Mucosa of gallbladder (tissue), 1 donor: ENCODE results near the gene CCR9. TPM values are rescaled to one million over a fixed set of nuclear protein-coding genes. Genes with fewer than 3 reads are reported as not detected.
A peak's percentile ranks its signal among the peaks of the same experiment; 100 is the strongest.
"Not testable (repeated sequence)": the region's sequence is repeated elsewhere in the genome, so short reads cannot be mapped to it uniquely, and the experiment has no call there.

ENCODE experiments used
- DNase-seq: peaks from one replicate; pipeline ENCODE4 v3.0.0-alpha.2; 2020; ENCODE audit warnings: low spot score
- total RNA-seq: library from RNA; stranded (reverse); gene quantifications from one replicate; pipeline ENCODE4 v1.2.1, GENCODE V29; 2021
- donor health status: DM: no; HTN: no; CAD: no.

CCR9 gene, protein sequence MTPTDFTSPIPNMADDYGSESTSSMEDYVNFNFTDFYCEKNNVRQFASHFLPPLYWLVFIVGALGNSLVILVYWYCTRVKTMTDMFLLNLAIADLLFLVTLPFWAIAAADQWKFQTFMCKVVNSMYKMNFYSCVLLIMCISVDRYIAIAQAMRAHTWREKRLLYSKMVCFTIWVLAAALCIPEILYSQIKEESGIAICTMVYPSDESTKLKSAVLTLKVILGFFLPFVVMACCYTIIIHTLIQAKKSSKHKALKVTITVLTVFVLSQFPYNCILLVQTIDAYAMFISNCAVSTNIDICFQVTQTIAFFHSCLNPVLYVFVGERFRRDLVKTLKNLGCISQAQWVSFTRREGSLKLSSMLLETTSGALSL
- total RNA-seq = 0.23 TPM

DNA sequence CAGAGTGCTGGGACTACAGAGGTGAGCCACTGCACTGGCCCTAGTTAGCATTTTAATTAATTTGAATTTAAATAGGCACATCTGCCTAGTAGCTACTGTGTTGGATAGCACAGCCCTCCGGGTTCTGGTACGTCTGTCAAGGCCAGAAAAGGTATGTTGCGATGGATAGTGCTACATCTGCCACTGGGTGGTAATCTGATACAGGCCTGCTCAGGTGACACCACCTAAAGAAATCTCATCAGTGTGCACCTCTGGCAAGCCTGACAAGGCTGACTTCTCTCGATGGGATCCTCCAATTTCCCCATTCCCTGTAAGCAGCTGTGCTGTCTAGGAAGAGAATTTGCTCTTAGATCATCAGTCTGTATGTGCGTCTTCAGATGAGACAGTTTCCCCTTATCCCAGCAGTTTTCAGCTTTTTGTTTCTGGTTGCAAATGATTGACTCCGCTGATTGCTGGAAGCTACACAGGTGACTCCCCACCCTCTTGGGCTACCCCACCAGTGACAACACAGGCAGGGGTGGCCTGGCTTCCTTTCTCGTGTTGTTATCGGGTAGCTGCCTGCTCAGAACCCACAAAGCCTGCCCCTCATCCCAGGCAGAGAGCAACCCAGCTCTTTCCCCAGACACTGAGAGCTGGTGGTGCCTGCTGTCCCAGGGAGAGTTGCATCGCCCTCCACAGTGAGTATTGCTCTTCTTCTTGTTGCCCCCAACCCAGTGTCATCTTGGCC is at the start of gene CCR9:
CCR9 (plus strand) TSS at position 565 of the 727 bp plus-strand sequence. CDS start 8,391 bp downstream, outside the sequence.
- no peak for DNase-seq

DNA sequence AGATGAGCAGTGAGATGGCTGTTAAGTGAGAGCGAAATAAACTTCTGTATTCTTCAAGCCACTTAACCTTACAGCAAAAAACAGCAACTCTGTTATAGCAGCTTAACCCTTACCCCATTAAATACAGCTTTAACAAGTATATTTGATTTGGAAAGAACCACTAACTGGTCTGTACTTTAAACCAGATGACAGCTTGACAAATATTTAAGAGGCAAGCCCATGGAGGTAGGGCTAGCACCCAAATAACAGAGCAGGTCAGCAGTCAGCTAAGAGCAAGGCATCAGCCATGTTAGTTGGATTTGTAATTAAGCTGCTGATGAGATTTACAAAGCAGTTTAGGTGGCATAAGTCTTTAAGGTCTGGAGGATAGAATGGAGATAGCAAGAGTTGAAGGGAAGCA is 47.9 kb upstream of the CCR9 start:
- no peak for DNase-seq

DNA sequence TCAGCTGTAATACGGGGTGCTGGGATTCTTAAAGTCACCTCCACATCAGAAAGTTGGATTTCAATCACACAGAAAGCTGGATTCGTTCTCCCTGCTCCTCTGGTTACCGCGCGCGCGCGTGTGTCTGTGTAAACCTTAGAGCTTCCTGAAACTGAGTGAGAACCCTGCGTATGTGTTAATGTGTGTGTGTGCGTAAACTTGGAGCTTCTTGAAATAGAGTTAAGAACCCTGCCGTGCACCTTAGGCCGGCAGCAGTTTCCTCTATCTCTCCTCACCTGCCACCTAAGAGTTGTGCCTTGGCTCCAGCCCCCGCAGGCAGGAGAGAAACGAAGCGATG is 45.0 kb upstream of the CCR9 start:
- no peak for DNase-seq

DNA sequence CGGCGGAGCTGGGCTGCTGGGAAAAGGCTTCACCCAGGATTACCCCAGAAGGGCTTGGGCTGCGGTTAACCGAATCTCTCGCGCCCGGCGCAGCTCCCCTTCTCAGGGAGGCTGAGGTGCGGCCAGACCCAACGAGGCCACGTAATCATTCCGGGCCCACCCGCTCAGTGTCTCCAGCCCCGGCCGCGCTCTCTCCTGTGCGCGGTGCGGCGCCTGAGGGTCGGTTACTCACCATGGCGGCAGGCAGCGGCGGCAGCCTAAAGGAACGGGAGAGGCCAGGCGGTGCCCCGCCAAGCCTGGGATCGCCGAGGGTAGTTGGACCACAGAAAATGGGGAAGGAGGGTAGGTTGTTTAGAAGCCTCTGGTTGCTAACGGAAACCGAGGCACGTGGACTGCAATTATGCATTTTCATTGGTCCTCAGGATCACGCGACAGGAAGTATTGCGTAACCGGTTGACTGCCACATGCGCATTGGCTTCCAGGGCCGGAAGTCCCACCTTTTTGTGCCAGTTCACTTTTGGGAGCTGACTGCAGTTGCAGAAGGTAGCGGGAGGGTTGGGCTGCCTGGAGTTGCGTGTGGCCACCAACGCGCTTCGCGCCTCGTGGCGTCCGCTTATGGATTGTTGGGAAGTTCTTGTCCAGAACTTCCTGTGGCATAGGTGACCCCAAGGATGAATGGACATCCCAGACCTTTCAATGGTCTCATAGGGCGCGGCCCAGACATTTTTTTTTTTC is 44.4 kb upstream of the CCR9 start, which contains the start of gene LZTFL1:
LZTFL1 (minus strand) TSS at position 363 of the 735 bp plus-strand sequence; CDS start at position 235, 128 bp downstream.
- peak; percentile 96 for DNase-seq

DNA sequence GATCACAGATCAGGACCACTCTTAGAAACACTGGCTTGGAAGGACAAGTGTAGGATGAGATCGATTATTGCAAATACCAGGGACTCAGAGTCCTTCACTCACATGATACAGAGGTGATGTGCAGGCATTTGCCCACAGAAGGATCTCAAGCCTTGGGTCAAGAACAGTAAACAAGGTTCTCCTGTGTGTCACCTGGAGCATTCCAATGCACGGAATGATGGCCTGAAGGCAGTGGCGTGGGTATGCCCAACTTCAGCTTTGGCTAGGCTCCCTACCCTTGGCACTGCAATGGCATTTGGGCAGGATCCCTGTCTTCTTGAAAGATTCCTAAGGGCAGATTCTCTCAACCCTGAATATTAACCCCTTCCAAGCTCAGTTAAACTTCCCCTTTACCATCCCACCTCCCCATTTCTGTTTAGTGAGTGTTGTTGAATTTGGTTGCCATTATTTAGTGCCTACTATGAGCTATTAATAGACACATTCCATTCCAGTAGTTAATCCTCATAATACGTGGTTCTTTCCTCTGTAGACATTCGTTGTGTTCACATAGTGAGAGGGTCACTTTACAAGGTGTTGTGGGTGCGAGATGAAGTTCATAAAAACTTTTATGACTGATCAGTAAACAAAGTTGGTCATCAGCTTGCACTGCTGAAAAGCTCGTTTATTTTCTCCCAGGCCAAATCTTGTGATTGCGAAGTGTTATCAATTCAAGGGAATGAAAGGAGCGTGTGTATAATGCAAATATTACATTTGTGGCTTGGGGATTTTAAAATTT is 43.3 kb upstream of the CCR9 start:
- DNase-seq = no peak

DNA sequence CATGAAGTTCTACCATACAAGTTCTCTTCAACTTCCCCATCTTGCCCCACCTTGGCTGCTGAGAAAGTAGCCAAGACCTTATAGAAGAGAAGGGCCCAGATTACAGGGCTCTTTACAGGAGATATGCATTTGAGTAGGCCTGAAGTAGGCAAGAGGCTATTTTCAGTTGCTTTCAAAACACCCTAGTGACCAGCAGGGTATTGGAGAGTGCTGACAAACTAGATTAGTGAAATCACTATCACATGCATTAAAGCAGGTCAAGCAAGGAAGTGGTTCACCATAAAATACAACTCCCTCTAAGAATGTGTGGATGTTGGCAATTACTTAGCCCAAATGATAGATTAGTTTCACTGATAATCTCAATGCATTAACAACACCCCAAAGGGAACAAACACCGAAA is 41.7 kb upstream of the CCR9 start:
- no peak for DNase-seq

DNA sequence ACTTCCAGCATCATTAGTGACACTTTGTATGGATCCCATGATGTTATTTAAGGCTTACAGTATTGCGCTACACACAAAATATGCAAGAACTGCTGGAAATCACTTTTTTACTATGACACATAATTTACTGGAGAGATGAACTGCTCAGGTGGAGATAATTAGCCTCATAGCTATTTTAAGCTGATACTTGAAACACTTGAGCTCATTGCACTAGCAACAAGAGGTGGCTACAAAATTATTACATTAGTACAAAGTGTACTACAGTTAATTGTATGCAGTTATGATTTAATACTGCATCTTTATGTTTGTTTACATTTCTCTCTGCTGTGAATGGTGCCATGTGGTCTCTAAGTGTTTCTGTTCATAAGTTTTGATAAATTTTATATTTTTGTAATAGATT is 38.0 kb upstream of the CCR9 start:
- DNase-seq = no peak

DNA sequence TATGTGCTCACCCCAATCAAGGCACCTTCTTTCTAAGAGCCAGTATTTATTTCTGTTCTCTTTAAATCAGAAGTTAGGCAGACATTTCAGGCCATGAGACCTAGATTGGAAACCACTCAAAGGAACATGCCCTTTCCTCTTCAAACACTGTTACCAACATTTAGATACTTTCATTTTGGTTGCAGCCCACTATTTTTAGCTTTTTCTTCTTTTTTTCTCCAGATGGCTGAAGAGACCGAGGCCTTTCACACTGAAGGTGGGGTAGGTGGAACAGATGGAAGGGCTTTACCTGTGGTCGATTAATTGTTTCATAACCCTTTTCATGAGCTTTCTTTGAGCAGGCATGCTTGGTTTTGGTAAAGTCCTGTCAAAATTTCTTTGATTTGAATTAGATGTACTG is 33.5 kb upstream of the CCR9 start:
- no peak for DNase-seq

DNA sequence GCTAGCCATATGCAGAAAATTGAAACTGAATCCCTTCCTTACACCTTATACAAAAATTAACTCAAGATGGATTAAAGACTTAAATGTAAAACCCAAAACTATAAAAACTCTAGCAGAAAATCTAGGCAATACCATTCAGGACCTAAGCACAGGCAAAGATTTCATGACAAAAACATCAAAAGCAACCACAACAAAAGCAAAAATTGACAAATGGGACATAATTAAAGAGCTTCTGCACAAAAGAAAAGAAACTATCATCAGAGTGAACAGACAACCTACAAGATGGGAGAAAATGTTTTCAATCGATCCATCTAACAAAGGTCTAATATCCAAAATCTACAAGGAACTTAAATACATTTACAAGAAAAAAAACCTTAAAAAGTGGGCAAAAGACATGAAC is 30.0 kb upstream of the CCR9 start:
- not testable (repeated sequence) for DNase-seq

DNA sequence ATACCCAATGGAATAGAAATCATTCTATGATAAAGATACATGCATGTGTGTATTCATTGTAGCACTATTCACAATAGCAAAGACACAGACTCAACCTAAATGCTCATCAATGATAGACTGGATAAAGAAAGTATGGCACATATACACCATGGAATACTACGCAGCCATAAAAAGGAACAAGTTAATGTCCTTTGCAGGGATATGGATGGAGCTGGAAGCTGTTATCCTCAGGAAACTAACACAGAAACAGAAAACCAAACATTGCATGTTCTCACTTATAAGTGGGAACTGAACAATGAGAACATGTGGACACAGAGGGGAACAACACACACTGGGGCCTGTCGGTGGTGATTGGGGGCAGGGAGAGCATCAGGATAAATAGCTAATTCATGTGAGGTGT is 29.3 kb upstream of the CCR9 start:
- not testable (repeated sequence) for DNase-seq

DNA sequence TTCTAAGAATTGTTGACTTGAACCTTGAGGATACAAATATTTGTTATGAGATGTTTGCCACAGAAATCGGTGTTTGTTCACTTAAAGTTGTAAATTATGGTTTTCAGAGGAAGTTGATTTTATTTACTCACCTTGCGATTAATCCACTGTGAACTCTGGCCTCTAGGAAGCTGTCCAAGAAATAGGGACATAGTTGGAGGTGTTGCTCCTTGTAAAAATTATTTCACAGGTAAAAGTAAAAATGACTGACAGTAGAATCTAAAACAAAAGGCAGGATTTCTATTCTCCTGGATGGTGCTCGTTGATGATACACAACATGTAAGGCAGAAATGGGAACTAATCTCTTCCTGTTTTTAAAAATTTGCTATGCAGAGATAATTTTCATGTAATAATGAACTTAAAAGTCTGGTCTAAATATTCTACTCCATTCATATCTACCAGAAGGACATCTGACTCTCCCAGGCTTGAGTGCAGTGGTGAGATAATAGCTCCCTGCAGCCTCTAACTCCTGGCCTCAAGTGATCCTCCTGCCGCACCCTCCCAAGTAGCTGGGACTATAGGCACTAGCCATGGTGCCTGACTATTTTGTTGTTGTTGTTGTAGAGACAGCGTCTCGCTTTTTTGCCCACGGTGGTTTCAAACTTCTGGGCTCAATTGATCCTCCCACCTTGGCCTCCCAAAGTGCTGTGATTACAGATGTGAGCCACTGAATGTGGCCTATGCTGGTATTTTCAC is 27.4 kb upstream of the CCR9 start:
- DNase-seq = no peak

DNA sequence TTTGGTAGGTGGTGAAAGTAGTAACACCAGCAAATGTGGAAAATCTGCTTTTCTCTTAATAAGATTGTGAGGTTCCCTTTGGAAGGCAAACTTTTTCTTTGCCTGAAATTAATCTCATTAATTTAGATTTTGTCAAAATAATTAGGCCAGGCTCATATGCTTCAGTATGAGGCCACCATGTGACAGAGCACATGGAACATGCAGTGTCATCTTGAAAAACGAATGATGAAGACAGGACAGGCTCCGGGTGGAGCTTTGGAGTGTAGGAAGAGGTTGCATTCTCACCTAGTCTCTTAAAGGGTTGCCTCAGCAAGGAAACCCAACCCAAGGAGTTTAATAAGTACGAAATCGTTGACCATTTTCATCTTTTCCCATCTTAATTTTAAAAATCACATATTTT is 25.9 kb upstream of the CCR9 start:
- no peak for DNase-seq

DNA sequence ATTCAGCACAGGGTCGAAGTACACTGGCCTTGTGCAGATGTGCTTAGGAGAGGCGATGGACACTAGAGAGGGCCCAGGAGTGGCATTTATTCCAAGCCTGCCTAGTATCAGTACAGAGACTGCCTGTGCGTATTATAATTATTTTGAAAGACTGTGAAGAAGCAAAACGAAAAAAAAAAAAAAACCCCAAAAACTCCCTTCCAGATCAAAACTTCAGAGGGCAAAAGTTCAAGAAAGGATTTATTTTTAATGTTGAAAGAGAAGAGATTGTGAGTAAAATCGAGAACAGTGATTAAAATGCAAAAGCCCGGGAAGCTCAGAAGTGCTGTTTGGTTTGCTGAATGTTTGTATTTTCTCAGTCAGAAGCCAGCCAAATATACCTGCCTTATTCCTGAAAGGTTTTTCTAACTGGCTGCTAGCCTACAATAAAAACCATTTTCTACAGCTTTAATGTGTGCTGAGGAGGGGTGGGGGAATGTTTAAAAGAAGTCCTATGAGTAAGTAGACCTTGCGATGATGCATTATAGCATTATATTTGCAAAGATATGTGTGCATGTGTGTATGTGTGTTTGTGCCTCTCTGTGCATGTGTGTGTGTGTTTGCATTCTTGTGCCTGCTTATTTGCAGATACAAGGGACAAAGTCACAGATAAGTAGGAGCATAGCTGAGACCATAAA is 25.2 kb upstream of the CCR9 start:
- DNase-seq = no peak

DNA sequence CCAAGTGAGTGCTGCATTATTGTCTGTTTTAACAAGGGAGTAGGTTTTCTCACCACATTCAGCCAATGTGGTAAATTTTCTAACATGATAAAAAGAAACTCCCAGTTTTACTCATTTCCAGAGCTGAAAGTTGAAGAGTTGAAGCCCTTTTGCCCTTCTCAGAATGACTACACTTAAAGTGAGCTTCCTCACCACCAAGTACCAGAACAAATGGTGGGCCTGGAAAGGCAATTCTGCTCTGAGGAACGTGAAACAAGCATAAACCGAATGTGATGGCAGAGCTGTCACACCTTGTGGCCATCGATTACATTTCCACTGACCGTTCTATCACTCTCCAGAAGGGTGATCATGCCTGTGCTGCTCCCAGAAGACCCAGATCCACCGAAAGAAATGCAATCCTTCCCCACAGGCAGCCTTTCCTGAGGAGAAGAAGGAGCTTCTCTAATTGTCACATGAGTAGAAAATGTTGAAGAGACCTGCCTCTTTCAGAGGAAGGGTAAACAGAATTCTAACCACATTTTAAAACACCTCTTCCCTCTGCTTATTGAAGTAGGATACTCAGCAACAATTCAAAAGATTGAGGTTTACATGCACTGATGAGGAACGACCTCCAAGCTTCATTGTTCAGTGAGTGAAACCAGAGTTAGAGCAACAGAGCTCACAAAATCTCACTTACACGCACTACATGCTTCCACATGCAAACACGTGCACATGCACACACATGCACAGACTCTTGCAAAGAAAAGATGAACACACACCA is 21.4 kb upstream of the CCR9 start:
- no peak for DNase-seq

DNA sequence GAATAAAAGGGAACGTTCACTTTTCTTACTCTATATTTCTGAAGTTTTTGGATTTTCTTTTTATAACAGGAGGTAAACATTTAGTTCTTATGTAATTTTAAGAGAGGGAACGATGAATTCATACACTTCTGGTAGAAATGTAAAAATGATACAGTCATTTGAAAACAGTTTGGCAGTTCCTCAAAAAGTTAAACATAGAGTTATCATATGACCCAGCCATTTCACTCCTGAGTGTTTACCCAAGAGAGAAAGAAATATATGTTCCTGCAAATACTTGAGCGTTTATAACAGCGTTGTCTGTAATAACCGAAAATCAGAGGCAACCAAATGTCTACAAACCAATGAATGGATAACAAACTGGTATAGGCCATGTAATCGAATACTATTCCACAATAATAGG is 20.8 kb upstream of the CCR9 start:
- no peak for DNase-seq

DNA sequence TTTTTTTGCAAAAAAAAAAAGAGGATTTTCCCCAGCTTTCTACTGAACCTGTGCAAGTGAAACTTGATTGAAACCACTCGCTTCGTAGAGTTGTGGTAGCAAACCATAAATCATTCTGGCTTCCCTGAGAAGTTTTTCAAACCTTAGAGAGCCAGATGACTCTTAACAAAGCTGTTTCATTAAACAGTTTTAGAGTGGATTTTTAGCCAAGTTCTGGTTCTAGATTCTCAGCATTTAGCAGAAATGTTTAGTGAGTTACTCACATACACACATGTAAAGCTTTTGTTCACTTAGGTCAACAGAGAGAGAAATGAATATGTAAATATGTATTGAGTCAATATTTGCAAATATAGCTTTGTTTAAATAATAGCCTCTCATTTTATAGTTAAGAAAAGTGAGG is 18.1 kb upstream of the CCR9 start:
- DNase-seq = no peak

DNA sequence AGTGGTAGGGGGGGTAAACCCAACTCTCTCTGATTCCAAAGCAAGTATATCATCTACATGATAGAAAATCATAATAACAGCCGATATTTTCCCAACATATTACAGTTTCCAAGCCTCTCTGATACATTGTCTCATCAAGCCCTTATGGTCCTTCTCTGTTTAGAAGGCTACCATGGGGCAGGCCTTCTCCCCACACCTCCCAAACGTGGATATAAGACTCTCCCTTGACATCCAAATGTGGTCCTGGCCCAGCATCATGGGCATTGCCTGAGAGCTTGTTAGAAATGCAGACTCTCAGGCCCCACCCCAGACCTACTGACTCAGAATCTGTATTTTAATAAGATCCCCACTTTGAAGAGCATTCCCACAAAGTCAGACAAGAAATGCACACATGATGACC is 17.7 kb upstream of the CCR9 start:
- DNase-seq = no peak

DNA sequence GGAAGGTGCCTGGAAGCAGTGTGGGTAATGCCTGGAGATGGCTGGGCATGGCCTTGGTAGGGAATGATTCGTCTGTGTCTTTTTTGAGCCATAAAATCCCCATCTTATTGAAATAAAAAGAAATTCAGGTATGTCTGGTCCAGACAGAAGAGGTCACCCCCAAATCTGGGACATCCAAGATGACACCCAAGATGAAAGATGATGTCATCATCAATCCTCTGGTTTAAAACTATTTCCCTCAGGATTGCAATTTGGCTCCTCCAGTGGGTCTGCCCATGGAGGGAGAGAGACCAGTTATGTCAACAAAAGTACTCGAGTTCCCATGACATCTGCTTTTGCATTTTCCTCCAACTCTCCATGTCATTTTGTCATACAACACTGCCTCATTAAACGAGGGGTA is 16.7 kb upstream of the CCR9 start:
- no peak for DNase-seq

DNA sequence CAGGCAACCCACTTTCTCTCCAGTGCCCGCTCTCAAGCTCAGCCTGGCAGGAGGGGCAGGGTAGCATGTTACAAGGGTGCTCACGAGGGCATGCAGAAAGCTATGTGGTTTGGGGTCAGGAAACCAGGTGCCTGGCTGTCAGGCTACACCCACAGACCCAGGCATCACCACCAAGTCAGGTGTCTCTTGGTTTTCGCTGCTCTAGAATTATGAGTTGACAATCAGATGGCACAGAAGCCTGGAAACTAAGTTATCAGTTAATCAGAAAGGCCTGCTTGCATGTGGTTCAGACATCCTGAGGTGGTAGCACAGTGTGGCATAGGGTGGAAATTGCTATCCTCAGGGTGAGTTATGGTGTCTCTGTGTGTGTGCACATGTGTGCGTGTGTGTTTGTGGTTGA is 16.2 kb upstream of the CCR9 start:
- no peak for DNase-seq

DNA sequence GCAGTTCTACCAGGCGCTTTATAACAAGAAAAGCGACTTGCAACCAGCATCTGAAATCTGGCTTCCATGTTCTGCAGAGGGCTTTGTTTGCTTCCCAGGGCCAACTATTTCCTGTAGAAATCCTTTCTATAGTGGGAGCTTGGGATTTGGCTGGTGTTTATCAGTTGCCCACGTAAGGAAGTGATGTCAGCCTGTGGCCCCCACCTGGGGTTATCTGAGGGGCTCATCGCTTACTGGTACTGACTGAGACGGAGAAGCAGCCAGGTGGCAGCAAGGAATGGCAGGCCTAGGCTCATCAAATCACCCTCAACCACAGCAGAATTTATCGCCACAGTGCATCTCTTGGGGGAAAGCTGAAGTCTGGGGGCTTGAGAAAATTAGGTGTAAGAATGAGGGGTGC is 14.6 kb upstream of the CCR9 start:
- no peak for DNase-seq
